PC-9 (cell line): ENCODE results near the gene ZNF423.

Experiments used
- EZH2 ChIP-seq: fragments of 200-600 bp; sonication (generic); IDR thresholded peaks from 2 replicates; pipeline ENCODE4 v1.8.0; 2017; ENCODE audit warnings: antibody characterized with exemption, low read depth
- TF ChIP-seq, protein P1 (sequence below): fragments of 200-600 bp; sonication (generic); conservative IDR thresholded peaks from 2 replicates; pipeline ENCODE4 v1.6.1; 2017; ENCODE audit warnings: mixed run types, antibody characterized with exemption, mild to moderate bottlenecking, moderate library complexity

DNA sequence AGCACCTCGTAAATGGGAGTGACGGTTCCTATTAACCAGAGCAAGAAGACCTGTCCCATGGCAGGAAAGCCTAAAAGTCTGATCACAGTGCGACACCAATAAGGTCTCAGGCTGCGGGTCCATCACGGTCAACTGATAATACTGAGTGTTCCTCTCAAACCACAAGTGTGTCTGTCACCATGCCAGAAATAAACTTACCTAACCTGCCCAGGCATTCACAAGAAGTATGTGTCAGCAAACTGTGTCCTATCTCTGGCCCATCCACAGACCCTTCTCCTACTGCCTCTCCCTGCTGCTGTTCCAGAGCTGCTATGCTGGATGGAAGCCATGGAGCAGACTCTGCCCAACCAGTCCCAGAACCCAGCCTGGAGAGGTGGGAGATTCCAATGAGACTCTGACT lies 73.5 kb downstream of the ZNF423 start:
- TF ChIP-seq, protein P1, sequence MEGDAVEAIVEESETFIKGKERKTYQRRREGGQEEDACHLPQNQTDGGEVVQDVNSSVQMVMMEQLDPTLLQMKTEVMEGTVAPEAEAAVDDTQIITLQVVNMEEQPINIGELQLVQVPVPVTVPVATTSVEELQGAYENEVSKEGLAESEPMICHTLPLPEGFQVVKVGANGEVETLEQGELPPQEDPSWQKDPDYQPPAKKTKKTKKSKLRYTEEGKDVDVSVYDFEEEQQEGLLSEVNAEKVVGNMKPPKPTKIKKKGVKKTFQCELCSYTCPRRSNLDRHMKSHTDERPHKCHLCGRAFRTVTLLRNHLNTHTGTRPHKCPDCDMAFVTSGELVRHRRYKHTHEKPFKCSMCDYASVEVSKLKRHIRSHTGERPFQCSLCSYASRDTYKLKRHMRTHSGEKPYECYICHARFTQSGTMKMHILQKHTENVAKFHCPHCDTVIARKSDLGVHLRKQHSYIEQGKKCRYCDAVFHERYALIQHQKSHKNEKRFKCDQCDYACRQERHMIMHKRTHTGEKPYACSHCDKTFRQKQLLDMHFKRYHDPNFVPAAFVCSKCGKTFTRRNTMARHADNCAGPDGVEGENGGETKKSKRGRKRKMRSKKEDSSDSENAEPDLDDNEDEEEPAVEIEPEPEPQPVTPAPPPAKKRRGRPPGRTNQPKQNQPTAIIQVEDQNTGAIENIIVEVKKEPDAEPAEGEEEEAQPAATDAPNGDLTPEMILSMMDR = no peak
- no peak for TF ChIP-seq EZH2
